Type B pancreatic cell (in vitro differentiated cells): ENCODE results near the gene DRAXIN. TPM values are rescaled to one million over a fixed set of nuclear protein-coding genes. Genes with fewer than 3 reads are reported as not detected.

ENCODE experiments used
- DNase-seq: peaks from one replicate; pipeline ENCODE4 v3.0.0; 2021; ENCODE audit warnings: mixed read lengths; ENCODE audit not compliant: unreplicated experiment; ENCODE audit errors: extremely low spot score
- H3K27ac Mint-ChIP-seq: 2 replicates; pipeline ENCODE4 v1.8.0; 2021; ENCODE audit warnings: mild to moderate bottlenecking, mixed read lengths
- H3K27me3 Mint-ChIP-seq: 2 replicates; pipeline ENCODE4 v1.8.0; 2021; ENCODE audit warnings: mixed read lengths
- H3K36me3 Mint-ChIP-seq: 2 replicates; pipeline ENCODE4 v1.8.0; 2021; ENCODE audit warnings: mixed read lengths
- H3K4me1 Mint-ChIP-seq: one replicate; pipeline ENCODE4 v1.8.0; 2021; ENCODE audit warnings: mixed read lengths; ENCODE audit not compliant: unreplicated experiment
- H3K4me3 Mint-ChIP-seq: 2 replicates; pipeline ENCODE4 v1.8.0; 2021; ENCODE audit warnings: mild to moderate bottlenecking, mixed read lengths
- H3K9me3 Mint-ChIP-seq: 2 replicates; pipeline ENCODE4 v1.8.0; 2021; ENCODE audit warnings: mixed read lengths
- total RNA-seq: library from RNA; stranded (reverse); gene quantifications from 2 replicates; pipeline ENCODE4 v1.2.1, GENCODE V29; 2021; ENCODE audit warnings: low replicate concordance
- TF ChIP-seq, protein P1 (sequence below): fragments of 200-600 bp; sonication (generic); conservative IDR thresholded peaks from 2 replicates; pipeline ENCODE4 v1.5.0; 2021; ENCODE audit warnings: antibody characterized with exemption, mild to moderate bottlenecking

The DRAXIN gene
- total RNA-seq, 1 donor from 2014 or later, result 13.5 TPM

DNA sequence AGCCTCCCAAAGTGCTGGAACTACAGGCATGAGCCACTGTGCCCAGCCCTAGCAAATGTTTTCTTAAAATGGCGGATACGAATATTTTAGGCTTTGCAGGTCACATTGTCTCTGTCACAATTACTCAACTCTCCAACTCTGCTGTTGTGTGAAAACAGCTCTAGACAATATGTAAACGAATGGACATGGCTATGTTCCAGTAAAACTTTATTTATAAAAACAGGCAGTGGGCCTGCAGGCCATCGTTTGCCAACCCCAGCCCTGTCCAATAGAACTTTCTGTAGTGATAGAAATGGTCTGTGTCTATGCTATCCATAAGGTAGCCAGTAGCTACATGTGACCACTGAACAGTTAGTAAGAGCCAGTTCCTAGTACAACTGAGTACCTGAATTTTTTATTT is 31.8 kb upstream of the DRAXIN start:
- Mint-ChIP-seq H3K4me1 (no peaks in the 10 kb centered on the region), H3K27me3 (no peaks in the 10 kb centered on the region), H3K4me3 (no peak overlapping the region), H3K27ac (no peak overlapping the region), H3K36me3 (no peaks in the 10 kb centered on the region), H3K9me3 (no peaks in the 10 kb centered on the region)
- no peak for DNase-seq
- TF ChIP-seq, protein P1, sequence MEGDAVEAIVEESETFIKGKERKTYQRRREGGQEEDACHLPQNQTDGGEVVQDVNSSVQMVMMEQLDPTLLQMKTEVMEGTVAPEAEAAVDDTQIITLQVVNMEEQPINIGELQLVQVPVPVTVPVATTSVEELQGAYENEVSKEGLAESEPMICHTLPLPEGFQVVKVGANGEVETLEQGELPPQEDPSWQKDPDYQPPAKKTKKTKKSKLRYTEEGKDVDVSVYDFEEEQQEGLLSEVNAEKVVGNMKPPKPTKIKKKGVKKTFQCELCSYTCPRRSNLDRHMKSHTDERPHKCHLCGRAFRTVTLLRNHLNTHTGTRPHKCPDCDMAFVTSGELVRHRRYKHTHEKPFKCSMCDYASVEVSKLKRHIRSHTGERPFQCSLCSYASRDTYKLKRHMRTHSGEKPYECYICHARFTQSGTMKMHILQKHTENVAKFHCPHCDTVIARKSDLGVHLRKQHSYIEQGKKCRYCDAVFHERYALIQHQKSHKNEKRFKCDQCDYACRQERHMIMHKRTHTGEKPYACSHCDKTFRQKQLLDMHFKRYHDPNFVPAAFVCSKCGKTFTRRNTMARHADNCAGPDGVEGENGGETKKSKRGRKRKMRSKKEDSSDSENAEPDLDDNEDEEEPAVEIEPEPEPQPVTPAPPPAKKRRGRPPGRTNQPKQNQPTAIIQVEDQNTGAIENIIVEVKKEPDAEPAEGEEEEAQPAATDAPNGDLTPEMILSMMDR, result no peak

DNA sequence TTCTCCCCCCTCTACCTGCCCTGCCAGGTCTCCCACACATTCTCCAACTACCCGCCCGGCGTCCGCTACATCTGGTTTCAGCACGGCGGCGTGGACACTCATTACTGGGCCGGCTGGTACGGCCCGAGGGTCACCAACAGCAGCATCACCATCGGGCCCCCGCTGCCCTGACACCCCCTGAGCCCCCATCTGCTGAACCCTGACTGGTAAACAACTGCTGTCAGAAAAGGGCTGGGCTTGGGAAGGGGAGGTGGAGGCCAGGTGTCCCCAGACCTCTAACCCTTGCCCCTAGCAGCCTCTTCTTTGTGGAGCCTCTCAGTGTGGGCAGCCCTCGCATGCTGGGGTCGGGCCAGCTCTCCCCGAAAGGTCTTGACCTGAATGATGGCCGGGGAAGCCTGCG is 30.4 kb upstream of the DRAXIN start:
- H3K4me3 Mint-ChIP-seq, result no peak overlapping the region
- DNase-seq, result no peak
- no peaks in the 10 kb centered on the region for H3K27me3 Mint-ChIP-seq
- TF ChIP-seq, protein P1, result no peak
- no peaks in the 10 kb centered on the region for H3K4me1 Mint-ChIP-seq
- H3K9me3 Mint-ChIP-seq, result no peaks in the 10 kb centered on the region
- no peaks in the 10 kb centered on the region for H3K36me3 Mint-ChIP-seq
- H3K27ac Mint-ChIP-seq, result no peak overlapping the region

DNA sequence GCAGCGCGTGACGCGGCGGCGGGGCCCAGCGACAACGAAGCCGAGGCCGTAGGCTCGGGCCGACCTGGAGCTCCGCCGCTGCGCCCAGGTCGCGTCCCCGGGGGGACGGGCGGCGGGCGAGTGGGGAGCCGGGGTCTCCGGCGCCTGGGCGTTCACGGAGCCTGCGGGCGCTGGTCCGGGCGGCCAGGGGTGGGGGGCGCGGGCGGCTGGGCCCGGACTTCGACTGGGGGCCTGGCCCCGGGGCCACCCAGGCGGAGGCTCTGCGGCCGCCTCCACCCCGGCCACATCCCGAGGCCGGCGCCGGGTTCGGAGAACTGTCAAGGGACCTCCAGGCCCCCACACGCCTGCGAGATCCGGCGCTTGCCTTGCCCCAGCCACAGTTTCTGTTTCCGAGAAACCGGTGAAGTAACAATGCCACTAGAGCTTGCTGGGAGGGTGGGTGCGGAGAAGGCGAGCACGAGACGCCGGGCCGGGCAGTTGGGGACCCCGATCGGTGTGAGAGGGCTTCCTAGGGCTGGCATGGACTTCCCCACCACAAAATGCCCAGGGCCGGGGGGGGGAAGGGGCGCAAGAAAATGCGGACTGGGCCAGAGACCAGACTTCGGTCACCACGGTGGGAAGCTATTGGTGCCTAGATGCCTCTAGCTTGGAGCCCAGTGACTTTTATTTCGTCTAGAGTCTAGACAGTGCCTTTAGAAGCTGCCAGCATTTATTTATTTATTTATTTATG is 27.0 kb upstream of the DRAXIN start:
- TF ChIP-seq, protein P1, result peak; percentile 38
- Mint-ChIP-seq H3K4me1 (no peaks in the 10 kb centered on the region), H3K4me3 (peak overlapping the region; percentile 85), H3K27ac (no peak overlapping the region), H3K9me3 (no peaks in the 10 kb centered on the region), H3K27me3 (no peaks in the 10 kb centered on the region), H3K36me3 (peaks cover 4% of the 10 kb centered on the region)
- DNase-seq, result no peak

DNA sequence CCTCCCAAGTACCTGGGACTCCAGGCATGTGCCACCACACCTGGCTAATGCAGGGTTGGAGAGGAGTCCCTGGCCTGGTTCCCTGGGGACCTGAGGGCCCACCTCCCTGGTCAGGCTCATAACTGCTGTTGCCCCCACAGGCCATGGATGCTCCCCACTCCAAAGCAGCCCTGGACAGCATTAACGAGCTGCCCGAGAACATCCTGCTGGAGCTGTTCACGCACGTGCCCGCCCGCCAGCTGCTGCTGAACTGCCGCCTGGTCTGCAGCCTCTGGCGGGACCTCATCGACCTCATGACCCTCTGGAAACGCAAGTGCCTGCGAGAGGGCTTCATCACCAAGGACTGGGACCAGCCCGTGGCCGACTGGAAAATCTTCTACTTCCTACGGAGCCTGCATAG is 23.0 kb upstream of the DRAXIN start:
- no peak for DNase-seq
- Mint-ChIP-seq H3K4me3 (no peak overlapping the region), H3K36me3 (peaks cover 4% of the 10 kb centered on the region), H3K27me3 (no peaks in the 10 kb centered on the region), H3K9me3 (no peaks in the 10 kb centered on the region), H3K27ac (no peak overlapping the region), H3K4me1 (no peaks in the 10 kb centered on the region)
- TF ChIP-seq, protein P1, result no peak

DNA sequence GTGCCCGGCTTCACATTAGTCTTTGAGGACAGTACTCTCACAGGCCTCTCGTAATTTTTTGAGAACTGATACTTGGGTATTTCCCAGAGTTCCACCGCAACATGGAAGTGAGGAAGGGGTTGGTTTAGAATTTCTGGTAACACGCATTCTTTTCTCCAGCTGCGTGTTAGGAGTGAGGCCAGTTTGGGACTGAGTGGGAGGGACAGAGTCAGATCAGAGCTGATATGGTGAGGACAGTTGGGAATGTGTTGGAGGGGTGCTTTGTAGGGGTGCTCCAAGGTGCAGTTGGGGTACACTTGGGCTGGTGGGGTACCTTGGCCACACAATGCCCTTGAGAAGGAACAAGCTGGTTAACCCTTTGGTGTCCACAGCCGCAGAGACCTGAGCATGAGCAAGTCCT is 20.8 kb upstream of the DRAXIN start:
- no peaks in the 10 kb centered on the region for H3K4me1 Mint-ChIP-seq
- no peaks in the 10 kb centered on the region for H3K9me3 Mint-ChIP-seq
- TF ChIP-seq, protein P1, result no peak
- no peak for DNase-seq
- H3K4me3 Mint-ChIP-seq, result no peak overlapping the region
- H3K27me3 Mint-ChIP-seq, result no peaks in the 10 kb centered on the region
- no peak overlapping the region for H3K27ac Mint-ChIP-seq
- H3K36me3 Mint-ChIP-seq, result peaks cover 4% of the 10 kb centered on the region

DNA sequence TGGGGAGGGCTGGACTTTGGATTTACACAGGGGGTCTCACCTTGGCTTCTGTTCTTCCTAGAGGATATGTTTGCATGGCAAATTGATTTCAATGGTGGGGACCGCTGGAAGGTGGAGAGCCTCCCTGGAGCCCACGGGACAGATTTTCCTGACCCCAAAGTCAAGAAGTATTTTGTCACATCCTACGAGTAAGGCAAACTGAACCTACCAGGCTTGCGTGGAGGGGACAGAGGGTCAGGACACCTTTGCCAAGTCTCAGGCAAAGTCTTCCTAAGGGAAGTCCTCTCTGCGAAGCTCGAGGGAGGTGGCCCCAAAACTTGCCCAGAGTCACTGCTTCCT is 20.3 kb upstream of the DRAXIN start:
- Mint-ChIP-seq H3K27ac (no peak overlapping the region), H3K4me3 (no peak overlapping the region), H3K36me3 (peaks cover 4% of the 10 kb centered on the region), H3K9me3 (no peaks in the 10 kb centered on the region), H3K27me3 (no peaks in the 10 kb centered on the region), H3K4me1 (no peaks in the 10 kb centered on the region)
- TF ChIP-seq, protein P1, result no peak
- DNase-seq, result no peak
